Endodermal cell (in vitro differentiated cells): Measurements from ENCODE around the gene METRNL. TPM values are rescaled to one million over a fixed set of nuclear protein-coding genes. Genes with fewer than 3 reads are reported as not detected.

ENCODE experiments used
- DNase-seq: peaks from one replicate; pipeline ENCODE4 v3.0.0-alpha.2; 2017
- H3K27ac ChIP-seq: 2 replicates; pipeline ENCODE4 v1.5.1; 2013; ENCODE audit warnings: mild to moderate bottlenecking, low read depth, low read length, moderate library complexity
- H3K27me3 ChIP-seq: 2 replicates; pipeline ENCODE4 v1.6.1; 2013; ENCODE audit warnings: mild to moderate bottlenecking, low read length, moderate library complexity; ENCODE audit not compliant: insufficient read depth, control insufficient read depth, poor library complexity, severe bottlenecking
- H3K36me3 ChIP-seq: 2 replicates; pipeline ENCODE4 v1.7.0; 2013; ENCODE audit warnings: mild to moderate bottlenecking, low read length, moderate library complexity; ENCODE audit not compliant: control insufficient read depth, insufficient read depth
- H3K4me1 ChIP-seq: one replicate; pipeline ENCODE4 v1.7.0; 2013; ENCODE audit warnings: low read length; ENCODE audit not compliant: control insufficient read depth, insufficient read depth
- H3K4me3 ChIP-seq: 2 replicates; pipeline ENCODE4 v1.5.1; 2013; ENCODE audit warnings: mild to moderate bottlenecking, low read length, moderate library complexity
- H3K9ac ChIP-seq: 2 replicates; pipeline ENCODE4 v1.6.1; 2013; ENCODE audit warnings: mild to moderate bottlenecking, low read length, moderate library complexity; ENCODE audit not compliant: poor library complexity, severe bottlenecking; ENCODE audit errors: extremely low read depth
- H3K9me3 ChIP-seq: 2 replicates; pipeline ENCODE4 v1.6.1; 2013; ENCODE audit warnings: mild to moderate bottlenecking, low read length, moderate library complexity; ENCODE audit not compliant: control insufficient read depth
- H3K27ac Mint-ChIP-seq: 2 replicates; pipeline ENCODE4 v1.8.0; 2020; ENCODE audit warnings: mixed read lengths
- H3K27me3 Mint-ChIP-seq: 2 replicates; pipeline ENCODE4 v1.8.0; 2021; ENCODE audit warnings: mild to moderate bottlenecking, mixed read lengths; ENCODE audit not compliant: insufficient read depth
- H3K36me3 Mint-ChIP-seq: 2 replicates; pipeline ENCODE4 v1.8.0; 2020; ENCODE audit warnings: low read depth, mixed read lengths
- H3K4me1 Mint-ChIP-seq: 2 replicates; pipeline ENCODE4 v1.8.0; 2020; ENCODE audit warnings: mixed read lengths
- H3K4me3 Mint-ChIP-seq: 2 replicates; pipeline ENCODE4 v1.8.0; 2020; ENCODE audit warnings: mild to moderate bottlenecking, moderate library complexity, mixed read lengths
- H3K9me3 Mint-ChIP-seq: 2 replicates; pipeline ENCODE4 v1.8.0; 2020; ENCODE audit warnings: mild to moderate bottlenecking, mixed read lengths
- CTCF ChIP-seq: fragments of 200-600 bp; sonication (generic); conservative IDR thresholded peaks from 2 replicates; pipeline ENCODE4 v1.5.0; 2021; ENCODE audit warnings: antibody characterized with exemption, mild to moderate bottlenecking
- WGBS, 2 experiments: methylation state at CpG; one replicate each; pipeline versions ENCODE4 v1.1.5 to v1.1.7; 2013; ENCODE audit warnings: missing lambda C conversion rate in 2 of 2, mixed read lengths in 1 of 2; ENCODE audit not compliant: insufficient coverage in 1 of 2, insufficient read length in 1 of 2; 5-methylcytosine and 5-hydroxymethylcytosine counted together
- total RNA-seq, 2 donors: library from RNA; stranded (reverse); fragmentation: NEBNext Ultra II Directional in 1 of 2; extraction: Animal tissue kit (Norgen Biotek cat#: 25700) in 1 of 2; gene quantifications; 2 replicates in 1 of 2; 3 replicates in 1 of 2; pipeline ENCODE4 v1.2.1, GENCODE V29; 2021

METRNL gene
- total RNA-seq, 2 donors from 2014 or later: 7.3 to 10.3 TPM

GRCh38 chr17:83069571-83069906 lies 9.9 kb upstream of the METRNL start:
- no peak for TF ChIP-seq CTCF

GRCh38 chr17:83069931-83070742 lies 9.3 kb upstream of the METRNL start:
- Mint-ChIP-seq H3K4me3 (no peak overlapping the region), H3K36me3 (no peaks in the 10 kb centered on the region), H3K27ac (no peak overlapping the region), H3K4me1 (no peaks in the 10 kb centered on the region), H3K9me3 (no peaks in the 10 kb centered on the region), H3K27me3 (no peaks in the 10 kb centered on the region)
- H3K27me3 ChIP-seq: no peaks in the 10 kb centered on the region
- H3K27ac ChIP-seq: peak overlapping the region; percentile 32
- no peak for TF ChIP-seq CTCF
- no peaks in the 10 kb centered on the region for H3K36me3 ChIP-seq
- H3K9me3 ChIP-seq: no peaks in the 10 kb centered on the region
- H3K4me1 ChIP-seq: no peaks in the 10 kb centered on the region
- H3K4me3 ChIP-seq: no peak overlapping the region
- no peak for DNase-seq
- WGBS, 2 experiments: 78 to 85% methylated on average over 29 to 35 of the region's 35 CpGs
- H3K9ac ChIP-seq: no peak overlapping the region

More at GRCh38 chr17:83069571-83069906, 9.9 kb upstream of the METRNL start:
- H3K9ac ChIP-seq: no peak overlapping the region
- DNase-seq: no peak
- no peak overlapping the region for H3K27ac Mint-ChIP-seq
- no peaks in the 10 kb centered on the region for H3K9me3 Mint-ChIP-seq
- no peaks in the 10 kb centered on the region for H3K36me3 ChIP-seq
- peak overlapping the region; percentile 32 for H3K27ac ChIP-seq
- H3K9me3 ChIP-seq: no peaks in the 10 kb centered on the region
- H3K27me3 ChIP-seq: no peaks in the 10 kb centered on the region
- no peaks in the 10 kb centered on the region for H3K27me3 Mint-ChIP-seq
- H3K4me3 ChIP-seq: no peak overlapping the region
- 84 to 88% methylated on average over 6 to 8 of the region's 8 CpGs for WGBS, 2 experiments
- H3K4me1 Mint-ChIP-seq: no peaks in the 10 kb centered on the region
- H3K4me1 ChIP-seq: no peaks in the 10 kb centered on the region
- H3K4me3 Mint-ChIP-seq: no peak overlapping the region
- no peaks in the 10 kb centered on the region for H3K36me3 Mint-ChIP-seq

- Histone ChIP-seq H3K9ac (no peak overlapping the region), H3K27ac (no peak overlapping the region), H3K9me3 (no peaks in the 10 kb centered on the region), H3K27me3 (peaks cover 3% of the 10 kb centered on the region), H3K4me1 (no peaks in the 10 kb centered on the region), H3K4me3 (no peak overlapping the region), H3K36me3 (no peaks in the 10 kb centered on the region)
- Mint-ChIP-seq H3K4me3 (no peak overlapping the region), H3K27me3 (peaks cover 5% of the 10 kb centered on the region), H3K9me3 (no peaks in the 10 kb centered on the region), H3K36me3 (no peaks in the 10 kb centered on the region), H3K4me1 (no peaks in the 10 kb centered on the region), H3K27ac (no peak overlapping the region)
- TF ChIP-seq CTCF: no peak
- no peak for DNase-seq
- 93 to 98% methylated on average over 13 to 15 of the region's 16 CpGs for WGBS, 2 experiments
Observed at GRCh38 chr17:83070800-83071341, 8.5 kb upstream of the METRNL start.
